ENCODE data around the gene OTUB1.

Gene OTUB1

GRCh38 chr11:63998558-63999348, 12.5 kb downstream of the OTUB1 start:
- Histone ChIP-seq H3K27me3 (ENCODE audit: control insufficient read depth, insufficient read depth, low read length) (peaks cover 32% of the 10 kb centered on the region), H3K36me3 (ENCODE audit: control insufficient read depth, insufficient read depth, low read length) (peaks cover 38% of the 10 kb centered on the region), H3K9me3 (ENCODE audit: control insufficient read depth, insufficient read depth, low read depth, low read length) (no peaks in the 10 kb centered on the region), H3K9ac (ENCODE audit: low read length) (peak overlapping the region; percentile 49), H3K27ac (ENCODE audit: low read depth, low read length) (no peak overlapping the region), H3K4me3 (ENCODE audit: low read depth, low read length) (peak overlapping the region; percentile 65), H3K4me1 (ENCODE audit: control insufficient read depth, insufficient read depth, low read length) (peaks cover 14% of the 10 kb centered on the region; the same call in 1 of the 2 replicates)

DNA sequence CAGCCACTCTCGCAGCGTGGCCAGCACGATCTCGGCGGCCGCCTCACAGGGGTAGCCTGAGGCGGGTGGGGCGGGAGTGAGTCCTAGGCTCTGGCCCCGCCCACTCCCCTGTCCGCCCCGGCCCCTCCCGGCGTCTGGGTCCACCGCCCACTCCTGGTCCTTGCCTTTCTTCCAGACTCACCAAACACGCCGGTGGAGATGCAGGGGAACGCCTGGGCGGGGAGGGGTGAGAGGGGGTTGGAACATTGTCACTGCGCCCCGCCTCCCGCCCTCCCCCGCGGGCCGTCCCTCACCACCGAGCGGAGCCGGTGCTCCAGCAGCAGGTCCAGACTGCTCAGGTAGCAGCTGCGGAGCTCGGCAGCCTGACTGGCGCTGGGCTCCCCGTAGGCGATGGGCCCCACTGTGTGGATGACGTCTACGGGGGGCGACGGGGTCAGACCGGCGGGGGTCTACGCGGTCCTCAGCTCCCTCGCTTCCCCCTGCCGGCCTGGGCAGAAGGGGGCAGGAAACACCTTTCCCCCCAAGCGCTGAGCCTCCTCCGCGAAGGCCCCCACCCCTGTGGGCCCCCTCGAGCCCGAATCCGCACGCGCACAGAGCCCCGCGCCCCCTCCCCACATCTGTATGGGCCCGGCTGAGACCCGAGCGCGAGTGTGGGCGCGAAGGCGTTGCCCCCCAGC, 13.2 kb downstream of the OTUB1 start:
- Histone ChIP-seq H3K27ac (ENCODE audit: low read depth, low read length) (no peak overlapping the region), H3K4me3 (ENCODE audit: low read depth, low read length) (peak overlapping the region; percentile 65), H3K9ac (ENCODE audit: low read length) (peak overlapping the region; percentile 8), H3K9me3 (ENCODE audit: control insufficient read depth, insufficient read depth, low read depth, low read length) (no peaks in the 10 kb centered on the region), H3K4me1 (ENCODE audit: control insufficient read depth, insufficient read depth, low read length) (peaks cover 14% of the 10 kb centered on the region; the same call in 1 of the 2 replicates), H3K36me3 (ENCODE audit: control insufficient read depth, insufficient read depth, low read length) (peaks cover 36% of the 10 kb centered on the region), H3K27me3 (ENCODE audit: control insufficient read depth, insufficient read depth, low read length) (peaks cover 35% of the 10 kb centered on the region)

- peaks cover 36% of the 10 kb centered on the region for H3K27me3 ChIP-seq (ENCODE audit: control insufficient read depth, insufficient read depth, low read length)
- no peak overlapping the region for H3K27ac ChIP-seq (ENCODE audit: low read depth, low read length)
- peaks cover 30% of the 10 kb centered on the region for H3K36me3 ChIP-seq (ENCODE audit: control insufficient read depth, insufficient read depth, low read length)
- H3K4me1 ChIP-seq (ENCODE audit: control insufficient read depth, insufficient read depth, low read length), result peaks cover 14% of the 10 kb centered on the region; the same call in 1 of the 2 replicates
- peak overlapping the region; percentile 8 for H3K9ac ChIP-seq (ENCODE audit: low read length)
- peak overlapping the region; percentile 65 for H3K4me3 ChIP-seq (ENCODE audit: low read depth, low read length)
- H3K9me3 ChIP-seq (ENCODE audit: control insufficient read depth, insufficient read depth, low read depth, low read length), result no peaks in the 10 kb centered on the region
These were observed 13.9 kb downstream of the OTUB1 start for GRCh38 chr11:64000026-64000739.

GRCh38 chr11:64000740-64001483, 14.7 kb downstream of the OTUB1 start:
- no peak overlapping the region for H3K27ac ChIP-seq (ENCODE audit: low read depth, low read length)
- H3K36me3 ChIP-seq (ENCODE audit: control insufficient read depth, insufficient read depth, low read length), result peaks cover 24% of the 10 kb centered on the region
- no peaks in the 10 kb centered on the region for H3K9me3 ChIP-seq (ENCODE audit: control insufficient read depth, insufficient read depth, low read depth, low read length)
- peaks cover 14% of the 10 kb centered on the region; the same call in 1 of the 2 replicates for H3K4me1 ChIP-seq (ENCODE audit: control insufficient read depth, insufficient read depth, low read length)
- peaks cover 43% of the 10 kb centered on the region for H3K27me3 ChIP-seq (ENCODE audit: control insufficient read depth, insufficient read depth, low read length)
- H3K4me3 ChIP-seq (ENCODE audit: low read depth, low read length), result peak overlapping the region; percentile 47; the same call in 1 of the 2 replicates
- H3K9ac ChIP-seq (ENCODE audit: low read length), result no peak overlapping the region

DNA sequence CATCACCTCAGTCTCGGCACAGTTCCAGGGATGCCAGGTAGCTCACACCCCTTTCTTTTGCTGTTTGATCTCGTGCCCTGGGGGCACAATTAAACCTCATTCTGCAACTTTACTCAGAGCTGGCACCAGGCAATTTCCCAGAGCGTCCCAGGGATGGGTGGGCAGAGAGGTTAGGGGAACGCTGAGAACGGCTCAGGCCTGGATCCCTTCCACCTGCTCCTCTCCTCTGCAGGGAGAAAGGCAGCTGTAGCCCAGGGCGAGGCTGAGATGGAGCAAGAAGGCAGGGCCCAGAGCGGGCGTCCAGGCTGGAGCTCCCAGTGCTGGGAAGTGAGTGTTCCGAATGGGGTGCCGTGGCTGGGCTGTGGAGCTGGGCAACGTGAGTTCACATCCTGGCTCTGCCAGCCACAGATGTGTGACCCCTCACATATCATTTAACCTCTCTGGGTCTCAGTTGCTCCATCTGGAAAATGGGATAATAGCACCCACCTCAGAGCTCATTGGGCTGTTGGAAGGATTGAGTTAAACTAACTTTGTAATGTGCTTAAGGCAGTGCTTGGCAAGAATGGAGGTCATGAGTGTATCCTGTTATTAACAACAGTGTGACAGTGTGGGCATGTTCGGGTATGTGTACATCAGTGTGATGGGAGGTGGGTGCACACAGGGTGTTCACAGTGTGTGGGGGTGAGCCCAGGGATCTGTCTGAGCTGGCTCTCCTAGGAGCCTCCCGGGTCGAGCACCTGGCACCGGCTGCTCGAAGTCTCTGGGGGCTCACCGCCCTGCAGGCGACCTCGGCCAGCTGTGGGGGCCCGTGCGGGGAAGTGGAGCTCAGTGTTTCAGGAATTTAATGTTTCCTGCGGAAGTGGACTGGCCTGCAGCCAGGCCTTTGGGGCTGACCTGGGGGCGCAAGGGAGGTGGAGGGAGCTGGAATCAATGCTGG, 15.5 kb downstream of the OTUB1 start:
- H3K27ac ChIP-seq (ENCODE audit: low read depth, low read length), result no peak overlapping the region
- H3K36me3 ChIP-seq (ENCODE audit: control insufficient read depth, insufficient read depth, low read length), result peaks cover 15% of the 10 kb centered on the region
- peaks cover 52% of the 10 kb centered on the region for H3K27me3 ChIP-seq (ENCODE audit: control insufficient read depth, insufficient read depth, low read length)
- H3K9ac ChIP-seq (ENCODE audit: low read length), result no peak overlapping the region
- no peaks in the 10 kb centered on the region for H3K9me3 ChIP-seq (ENCODE audit: control insufficient read depth, insufficient read depth, low read depth, low read length)
- H3K4me3 ChIP-seq (ENCODE audit: low read depth, low read length), result no peak overlapping the region
- peaks cover 15% of the 10 kb centered on the region for H3K4me1 ChIP-seq (ENCODE audit: control insufficient read depth, insufficient read depth, low read length)

DNA sequence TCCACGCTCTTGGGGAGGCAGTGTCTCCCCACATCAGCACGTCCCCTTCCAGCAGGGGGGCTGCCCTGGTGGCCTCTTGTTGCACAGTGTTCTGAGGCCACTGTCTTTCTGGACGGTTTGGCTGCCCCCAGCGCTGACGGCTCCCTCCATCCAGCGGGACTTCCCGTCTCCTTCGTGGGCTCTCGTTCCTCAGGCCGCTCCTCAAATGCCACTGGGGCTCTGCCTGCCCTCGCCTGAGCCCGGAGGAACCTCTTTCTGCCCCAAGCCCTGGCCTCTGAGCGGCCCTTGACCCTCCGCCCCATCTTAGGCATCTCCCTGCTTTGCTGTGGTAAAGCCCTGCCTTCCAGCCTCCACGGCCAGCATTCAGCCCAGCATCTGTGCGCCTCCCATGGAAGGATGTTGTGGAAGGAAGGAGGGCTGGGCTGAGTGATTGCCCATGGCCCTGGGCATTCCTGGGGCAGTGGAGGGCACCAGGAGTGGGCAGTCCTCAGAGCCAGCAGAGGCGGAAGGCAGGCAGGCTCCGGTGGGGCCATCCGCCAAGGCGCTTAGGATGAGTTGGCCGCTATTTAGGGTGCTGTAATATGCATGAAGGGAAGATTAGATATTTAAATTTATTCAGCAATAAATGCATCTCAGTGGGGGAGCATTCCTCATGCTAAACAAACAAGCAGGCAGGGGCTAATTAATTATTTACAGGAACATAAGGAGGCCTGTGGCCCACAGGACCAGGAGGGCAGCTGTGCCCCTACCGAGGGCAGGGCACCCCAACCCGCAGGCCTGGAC, 17.8 kb downstream of the OTUB1 start:
- H3K4me3 ChIP-seq (ENCODE audit: low read depth, low read length), result no peak overlapping the region
- no peak overlapping the region for H3K27ac ChIP-seq (ENCODE audit: low read depth, low read length)
- H3K4me1 ChIP-seq (ENCODE audit: control insufficient read depth, insufficient read depth, low read length), result peaks cover 16% of the 10 kb centered on the region
- H3K27me3 ChIP-seq (ENCODE audit: control insufficient read depth, insufficient read depth, low read length), result peaks cover 74% of the 10 kb centered on the region
- no peaks in the 10 kb centered on the region for H3K9me3 ChIP-seq (ENCODE audit: control insufficient read depth, insufficient read depth, low read depth, low read length)
- no peaks in the 10 kb centered on the region for H3K36me3 ChIP-seq (ENCODE audit: control insufficient read depth, insufficient read depth, low read length)
- H3K9ac ChIP-seq (ENCODE audit: low read length), result no peak overlapping the region

GRCh38 chr11:64004590-64004984, 18.3 kb downstream of the OTUB1 start:
- Histone ChIP-seq H3K36me3 (ENCODE audit: control insufficient read depth, insufficient read depth, low read length) (no peaks in the 10 kb centered on the region), H3K4me1 (ENCODE audit: control insufficient read depth, insufficient read depth, low read length) (peaks cover 17% of the 10 kb centered on the region), H3K9ac (ENCODE audit: low read length) (no peak overlapping the region), H3K27me3 (ENCODE audit: control insufficient read depth, insufficient read depth, low read length) (peaks cover 80% of the 10 kb centered on the region), H3K9me3 (ENCODE audit: control insufficient read depth, insufficient read depth, low read depth, low read length) (no peaks in the 10 kb centered on the region), H3K4me3 (ENCODE audit: low read depth, low read length) (no peak overlapping the region), H3K27ac (ENCODE audit: low read depth, low read length) (no peak overlapping the region)

DNA sequence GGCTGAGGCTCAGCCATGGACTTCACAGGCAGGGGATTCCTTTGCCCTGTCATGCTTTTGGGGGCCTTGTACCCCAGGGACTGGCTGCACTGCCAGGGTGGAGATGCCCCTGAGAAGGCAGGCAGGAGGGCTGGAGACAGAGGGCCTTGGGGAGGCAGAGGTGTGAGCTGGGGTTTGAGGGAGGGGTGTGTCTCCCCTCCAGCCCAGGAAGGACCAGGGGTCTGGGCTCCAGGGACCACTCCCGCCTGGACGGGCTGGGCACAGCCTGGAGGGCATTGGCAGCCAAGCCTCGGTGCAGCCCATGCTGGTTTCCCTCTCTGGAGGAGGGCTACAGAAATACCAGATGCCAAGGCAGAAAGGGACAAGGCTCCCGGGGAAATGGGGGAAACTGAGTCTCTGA, 19.5 kb downstream of the OTUB1 start:
- Histone ChIP-seq H3K4me1 (ENCODE audit: control insufficient read depth, insufficient read depth, low read length) (peaks cover 17% of the 10 kb centered on the region), H3K27ac (ENCODE audit: low read depth, low read length) (no peak overlapping the region), H3K9ac (ENCODE audit: low read length) (no peak overlapping the region), H3K4me3 (ENCODE audit: low read depth, low read length) (no peak overlapping the region), H3K9me3 (ENCODE audit: control insufficient read depth, insufficient read depth, low read depth, low read length) (no peaks in the 10 kb centered on the region), H3K27me3 (ENCODE audit: control insufficient read depth, insufficient read depth, low read length) (peaks cover 89% of the 10 kb centered on the region), H3K36me3 (ENCODE audit: control insufficient read depth, insufficient read depth, low read length) (no peaks in the 10 kb centered on the region)

DNA sequence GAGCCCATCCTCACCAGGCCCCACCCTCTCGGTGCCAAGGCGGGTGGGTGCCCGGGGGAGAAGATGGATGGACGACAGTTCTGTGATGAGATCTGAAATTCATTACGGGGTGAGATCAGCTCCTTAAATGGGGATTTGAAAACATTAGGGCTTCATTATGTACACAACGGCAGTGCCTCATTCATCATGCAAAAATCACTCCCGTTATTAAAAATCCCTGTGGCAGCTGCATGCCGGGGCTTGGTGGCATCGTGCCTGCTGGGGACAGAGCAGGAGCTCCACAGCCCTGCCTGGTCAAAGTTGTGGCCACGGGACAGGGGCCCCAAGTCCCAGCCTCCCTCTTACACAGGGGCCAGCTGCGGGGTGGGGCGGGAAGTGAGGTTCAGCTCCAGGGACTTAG, 20.2 kb downstream of the OTUB1 start:
- peaks cover 17% of the 10 kb centered on the region for H3K4me1 ChIP-seq (ENCODE audit: control insufficient read depth, insufficient read depth, low read length)
- H3K27me3 ChIP-seq (ENCODE audit: control insufficient read depth, insufficient read depth, low read length), result peaks cover 89% of the 10 kb centered on the region
- H3K9me3 ChIP-seq (ENCODE audit: control insufficient read depth, insufficient read depth, low read depth, low read length), result no peaks in the 10 kb centered on the region
- H3K4me3 ChIP-seq (ENCODE audit: low read depth, low read length), result no peak overlapping the region
- H3K36me3 ChIP-seq (ENCODE audit: control insufficient read depth, insufficient read depth, low read length), result no peaks in the 10 kb centered on the region
- no peak overlapping the region for H3K27ac ChIP-seq (ENCODE audit: low read depth, low read length)
- H3K9ac ChIP-seq (ENCODE audit: low read length), result no peak overlapping the region

All from HUES6 (cell line).